GM10266 (cell line): Measurements from ENCODE around the gene FSIP1.

Experiments used
- DNase-seq: peaks from one replicate; pipeline ENCODE4 v3.0.0; 2012; ENCODE audit errors: extremely low spot score
- CTCF ChIP-seq: IDR thresholded peaks from 2 replicates; pipeline ENCODE4 v1.5.1; 2012; ENCODE audit warnings: mild to moderate bottlenecking, low read depth; ENCODE audit not compliant: control insufficient read depth, insufficient read depth; ENCODE audit errors: missing control alignments

Gene FSIP1

GRCh38 chr15:39672666-39673065, 110.0 kb downstream of the FSIP1 start:
- no peak for TF ChIP-seq CTCF
- DNase-seq: no peak

DNA sequence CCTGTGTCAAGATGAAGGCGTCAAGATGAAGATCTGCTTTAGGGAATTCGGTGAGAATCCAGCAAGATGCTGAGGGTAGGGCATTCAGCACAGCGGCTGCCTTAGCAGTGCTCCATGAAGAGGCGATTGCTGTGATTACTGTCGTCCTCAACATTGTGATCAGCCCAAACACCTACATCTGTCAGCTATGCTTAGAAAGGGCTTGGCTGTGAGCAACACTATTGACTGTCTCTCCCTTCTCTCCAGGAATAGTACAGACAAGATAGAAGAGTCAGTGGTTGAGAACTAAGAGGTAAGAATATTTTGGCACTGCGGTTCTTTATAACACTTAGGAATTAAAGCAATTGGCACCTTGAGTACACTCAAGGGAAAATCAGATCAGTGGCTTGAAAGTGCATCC, 110.5 kb downstream of the FSIP1 start:
- TF ChIP-seq CTCF: no peak
- DNase-seq: no peak

- DNase-seq: no peak
Observed at GRCh38 chr15:39670687-39671086, 112.0 kb downstream of the FSIP1 start.

GRCh38 chr15:39669661-39670060, 113.0 kb downstream of the FSIP1 start:
- no peak for DNase-seq
- TF ChIP-seq CTCF: no peak

More at GRCh38 chr15:39670687-39671086, 112.0 kb downstream of the FSIP1 start:
- no peak for TF ChIP-seq CTCF

- TF ChIP-seq CTCF: no peak
- DNase-seq: no peak
Observed at GRCh38 chr15:39669241-39669640, 113.4 kb downstream of the FSIP1 start.

- DNase-seq: no peak
Observed at GRCh38 chr15:39668457-39668856, 114.2 kb downstream of the FSIP1 start.

More at GRCh38 chr15:39668457-39668856, 114.2 kb downstream of the FSIP1 start:
- TF ChIP-seq CTCF: no peak
